A673 (cell line): ENCODE data around the gene ZNF534.
"Not testable (repeated sequence)": the region's sequence is repeated elsewhere in the genome, so short reads cannot be mapped to it uniquely, and the experiment has no call there.

Experiments
- CTCF ChIP-seq: fragments of 300-800, 200-600 bp; sonication (generic); conservative IDR thresholded peaks from 2 replicates; pipeline ENCODE4 v1.5.1; 2017; ENCODE audit warnings: low read depth, mild to moderate bottlenecking, antibody characterized with exemption, low read length, moderate library complexity, mixed read lengths
- EZH2 ChIP-seq: fragments of 200-600 bp; sonication (generic); IDR thresholded peaks from 2 replicates; pipeline ENCODE4 v1.6.1; 2017; ENCODE audit warnings: borderline replicate concordance, low read depth, mild to moderate bottlenecking, mixed read lengths, antibody characterized with exemption, low read length; ENCODE audit not compliant: poor library complexity, severe bottlenecking

- not testable (repeated sequence) for TF ChIP-seq CTCF, EZH2
Observed at GRCh38 chr19:52500474-52500873, 71.5 kb downstream of the ZNF534 start.
